HG02840 (cell line): ENCODE results near the gene PTPRN2.
"Not testable (repeated sequence)": the region's sequence is repeated elsewhere in the genome, so short reads cannot be mapped to it uniquely, and the experiment has no call there.

Experiments
- ATAC-seq: cut with Tn5 transposase; IDR thresholded peaks from one replicate; pipeline ENCODE4 v1.9.1; 2021; ENCODE audit warnings: mild to moderate bottlenecking, moderate library complexity, moderate number of reproducible peaks; ENCODE audit not compliant: unreplicated experiment, low FRiP score

The PTPRN2 gene

DNA sequence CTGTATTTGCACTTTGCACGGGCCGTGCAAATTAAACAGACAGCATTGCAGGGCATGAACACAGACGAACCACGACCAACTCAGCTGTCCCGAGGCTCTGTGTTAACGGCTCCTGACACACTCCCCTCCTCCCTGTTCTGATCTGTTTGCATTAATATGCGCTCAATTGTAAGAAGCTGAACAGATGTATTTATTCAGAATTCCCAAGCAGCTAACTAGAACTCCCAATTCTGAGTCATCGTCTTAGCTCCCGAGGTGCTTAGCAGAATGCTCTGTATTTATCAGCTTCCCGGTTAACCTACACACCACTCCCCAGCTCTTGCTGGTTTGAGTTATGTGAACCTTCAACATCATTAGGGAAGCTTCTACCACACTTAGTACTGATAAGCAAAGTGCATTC is 286.4 kb downstream of the PTPRN2 start:
- ATAC-seq, result no peak

DNA sequence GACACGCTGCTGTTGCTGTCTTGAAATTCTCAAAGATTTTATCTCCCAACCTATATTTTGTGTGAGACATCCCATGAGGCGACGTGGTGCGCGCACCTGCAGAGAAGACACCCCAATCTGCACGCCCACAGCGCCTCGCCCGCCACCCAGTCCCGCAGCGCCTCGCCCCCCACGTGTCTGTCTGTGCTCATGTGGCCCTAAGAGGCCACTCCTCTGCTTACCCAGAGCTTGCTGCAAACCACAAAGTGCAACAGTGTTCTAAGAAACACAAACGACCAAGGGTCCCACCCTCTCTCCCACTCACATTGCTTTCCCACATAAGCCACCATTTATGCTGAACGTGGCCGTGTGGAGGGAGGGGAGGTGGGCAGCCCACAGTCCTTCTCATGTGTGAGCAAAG is 287.2 kb downstream of the PTPRN2 start:
- ATAC-seq, result no peak

DNA sequence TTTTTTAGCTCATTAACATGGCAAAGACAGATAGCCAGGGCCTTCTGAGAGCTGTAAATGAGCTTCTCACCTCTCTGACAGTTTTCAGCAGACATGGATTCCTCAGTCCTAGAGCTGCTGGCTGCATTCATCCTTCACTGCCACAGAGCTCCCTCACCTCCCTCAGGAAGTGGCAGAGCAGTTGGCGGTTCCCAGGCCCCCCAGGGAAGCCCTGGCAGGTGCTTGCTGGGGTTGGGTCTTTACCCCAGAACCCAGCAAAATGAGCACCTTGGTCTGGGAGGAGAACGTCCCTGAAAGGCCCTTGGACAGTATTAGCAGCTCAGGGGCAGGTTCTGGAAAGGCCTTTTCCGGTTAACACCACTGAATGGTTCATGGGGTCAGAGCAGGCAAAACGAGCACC is 288.0 kb downstream of the PTPRN2 start:
- no peak for ATAC-seq

DNA sequence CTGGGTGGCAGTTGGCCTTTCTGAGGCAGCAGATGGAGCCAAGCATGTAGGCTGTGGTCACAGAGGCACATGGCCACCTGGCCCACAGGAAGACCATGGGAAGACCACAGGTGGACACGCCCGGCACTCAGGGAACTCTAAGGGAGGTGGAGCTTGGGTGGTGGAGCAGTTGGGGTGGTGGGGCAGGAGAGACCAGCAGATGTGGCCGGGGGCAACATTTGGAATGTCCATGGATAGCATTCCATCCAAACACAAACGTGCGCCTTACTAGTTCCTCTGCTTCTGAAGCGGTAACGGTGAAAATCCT is 290.9 kb downstream of the PTPRN2 start:
- no peak for ATAC-seq

DNA sequence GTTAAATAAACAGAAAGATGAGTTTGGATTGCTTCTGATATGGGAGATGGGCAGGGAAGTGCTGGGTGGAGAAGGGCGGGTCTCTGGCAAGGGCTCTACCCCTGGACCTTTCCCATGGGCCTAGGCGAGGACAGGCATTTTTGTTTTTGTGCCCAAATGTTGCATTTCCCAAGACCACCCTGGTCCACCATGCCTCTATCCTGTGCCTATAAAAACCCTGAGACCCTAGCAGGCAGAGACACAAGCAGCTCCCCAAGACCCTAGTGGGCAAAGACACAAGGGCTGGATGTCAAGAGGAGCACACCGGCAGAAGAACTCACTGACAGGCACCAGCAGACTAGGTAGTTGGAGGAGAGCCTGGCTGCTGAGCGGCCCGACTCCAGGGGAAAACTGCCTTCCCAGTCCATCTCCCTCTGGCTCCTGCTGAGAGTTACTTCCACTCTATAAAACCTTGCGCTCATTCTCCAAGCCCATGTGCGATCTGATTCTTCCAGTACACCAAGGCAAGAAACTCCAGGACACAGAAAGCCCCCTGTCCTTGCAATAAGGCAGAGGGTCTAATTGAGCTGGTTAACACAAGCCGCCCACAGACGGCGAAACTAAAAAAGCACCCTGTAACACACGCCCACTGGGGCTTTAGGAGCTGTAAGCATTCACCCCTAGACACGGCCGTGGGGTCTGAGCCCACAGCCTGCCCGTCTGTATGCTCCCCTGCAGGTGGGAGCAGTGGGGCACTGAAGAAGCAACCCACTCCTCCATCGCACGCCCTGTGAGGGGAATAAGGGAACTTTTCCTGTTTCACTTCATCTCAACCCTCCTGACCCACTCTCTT is 291.4 kb downstream of the PTPRN2 start:
- ATAC-seq, result no peak

DNA sequence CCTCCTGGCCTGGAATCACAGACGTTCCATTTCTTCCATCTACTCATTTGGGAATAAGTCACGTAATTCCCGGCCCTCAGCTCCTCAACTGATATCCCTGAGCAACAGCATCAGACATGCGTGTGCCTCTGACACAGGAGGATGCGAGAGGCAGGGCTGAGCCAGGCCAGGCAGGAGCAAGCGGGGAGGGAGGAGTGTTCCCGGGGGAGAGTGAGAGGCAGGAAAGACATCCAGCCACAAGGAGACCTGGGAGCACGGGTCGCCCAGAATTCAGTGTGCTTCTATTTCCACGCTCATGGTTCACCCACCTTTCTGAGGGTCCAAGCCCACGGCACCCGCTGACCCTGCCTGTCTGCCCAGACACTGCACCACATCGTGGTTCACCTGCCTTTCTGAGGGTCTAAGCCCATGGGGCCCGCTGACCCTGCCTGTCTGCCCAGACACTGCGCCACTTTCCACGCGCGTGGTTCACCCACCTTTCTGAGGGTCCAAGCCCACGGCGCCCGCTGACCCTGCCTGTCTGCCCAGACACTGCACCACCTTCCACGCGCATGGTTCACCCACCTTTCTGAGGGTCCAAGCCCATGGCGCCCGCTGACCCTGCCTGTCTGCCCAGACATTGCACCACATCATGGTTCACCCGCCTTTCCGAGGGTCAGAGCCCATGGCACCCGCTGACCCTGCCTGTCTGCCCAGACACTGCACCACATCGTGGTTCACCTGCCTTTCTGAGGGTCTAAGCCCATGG is 293.0 kb downstream of the PTPRN2 start:
- not testable (repeated sequence) for ATAC-seq

DNA sequence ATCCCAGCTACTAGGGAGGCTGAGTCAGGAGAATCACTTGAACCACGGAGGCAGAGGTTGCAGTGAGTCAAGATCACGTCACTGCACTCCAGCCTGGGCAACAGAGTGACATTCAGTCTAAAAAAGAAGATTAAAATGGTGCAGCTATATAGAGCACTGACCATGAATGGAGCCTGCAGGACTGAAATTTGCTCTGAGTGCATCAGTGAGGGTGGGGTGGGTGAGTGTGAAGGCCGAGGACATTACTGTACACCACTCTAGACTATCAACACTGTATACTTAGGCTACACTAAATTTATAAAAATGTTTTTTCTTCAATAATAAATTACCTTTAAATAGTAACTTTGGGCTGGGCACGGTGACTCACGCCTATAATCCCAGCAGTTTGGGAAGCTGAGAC is 294.7 kb downstream of the PTPRN2 start:
- no peak for ATAC-seq

DNA sequence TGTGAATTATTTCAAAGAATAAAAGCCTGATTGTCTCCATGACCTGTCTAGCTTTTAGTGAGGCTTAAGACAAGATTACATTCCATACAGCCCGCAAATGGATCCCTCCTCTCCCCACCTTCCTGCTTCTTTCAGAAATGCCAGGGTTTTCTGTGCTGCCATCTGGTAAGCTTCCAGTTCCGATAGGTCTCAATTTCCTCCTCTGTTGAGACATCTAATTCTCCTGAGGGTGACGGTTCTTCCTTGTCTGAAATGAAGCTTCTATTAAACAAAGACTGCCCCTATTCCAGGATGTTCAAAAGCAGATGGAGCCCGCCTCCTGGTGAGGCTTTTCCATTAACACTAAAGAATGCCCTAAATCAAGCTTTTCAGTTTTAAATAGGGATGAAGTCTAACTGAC is 295.6 kb downstream of the PTPRN2 start:
- ATAC-seq, result no peak

DNA sequence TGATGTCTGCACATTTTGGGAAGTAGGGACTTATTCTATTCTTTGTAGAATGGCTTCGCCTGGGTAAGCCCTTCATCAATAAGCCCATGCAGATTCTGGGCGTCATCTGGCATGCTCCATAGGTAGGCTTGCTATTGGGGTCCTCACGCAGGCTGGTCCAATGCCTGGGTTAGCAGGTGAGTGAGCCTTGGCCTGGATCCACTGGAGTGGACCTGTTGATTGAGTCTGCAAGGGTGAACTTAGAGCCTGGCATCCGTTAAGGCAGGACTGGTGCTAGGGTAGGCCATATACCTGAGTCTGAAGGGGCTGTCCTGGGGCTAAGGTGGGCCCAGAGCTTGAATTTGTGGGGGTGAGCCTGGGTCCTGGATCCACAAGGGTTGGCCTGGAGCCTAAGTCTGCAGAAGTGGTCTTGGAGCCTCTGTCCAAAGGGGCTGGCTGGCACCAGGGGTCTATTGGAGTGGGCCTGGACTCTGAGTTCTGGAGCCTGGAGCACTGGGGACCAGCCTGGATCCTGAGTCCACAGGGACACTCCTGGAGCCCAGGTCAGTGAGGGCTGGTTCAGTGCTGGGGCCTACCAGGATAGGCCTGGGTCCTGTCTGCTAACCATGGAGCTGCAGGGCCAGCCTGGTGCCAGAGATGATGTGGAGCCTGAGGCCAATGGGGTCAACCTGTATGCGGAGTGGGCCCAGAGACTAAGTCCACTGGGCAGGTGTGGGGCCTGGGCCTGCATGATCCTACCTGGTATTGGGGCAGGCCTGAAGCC is 297.7 kb downstream of the PTPRN2 start:
- no peak for ATAC-seq

DNA sequence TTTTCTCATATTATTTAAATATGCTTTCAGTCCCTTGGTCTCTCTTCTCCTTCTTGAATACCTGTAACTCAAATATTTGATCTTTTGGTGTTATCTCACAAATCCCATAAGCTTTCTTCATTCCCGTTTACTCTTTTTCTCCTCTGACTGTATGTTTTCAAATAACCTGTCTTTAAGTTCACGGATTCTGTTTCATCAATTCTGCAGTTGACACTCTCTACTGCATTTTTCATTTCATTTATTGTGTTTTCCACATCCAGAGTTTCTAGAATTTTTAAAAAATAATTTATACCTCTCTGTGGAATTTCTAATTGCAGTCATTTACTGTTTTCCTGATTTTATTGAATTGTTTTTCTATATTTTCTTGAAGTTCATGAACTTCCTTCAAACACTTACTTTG is 298.4 kb downstream of the PTPRN2 start:
- ATAC-seq, result no peak

DNA sequence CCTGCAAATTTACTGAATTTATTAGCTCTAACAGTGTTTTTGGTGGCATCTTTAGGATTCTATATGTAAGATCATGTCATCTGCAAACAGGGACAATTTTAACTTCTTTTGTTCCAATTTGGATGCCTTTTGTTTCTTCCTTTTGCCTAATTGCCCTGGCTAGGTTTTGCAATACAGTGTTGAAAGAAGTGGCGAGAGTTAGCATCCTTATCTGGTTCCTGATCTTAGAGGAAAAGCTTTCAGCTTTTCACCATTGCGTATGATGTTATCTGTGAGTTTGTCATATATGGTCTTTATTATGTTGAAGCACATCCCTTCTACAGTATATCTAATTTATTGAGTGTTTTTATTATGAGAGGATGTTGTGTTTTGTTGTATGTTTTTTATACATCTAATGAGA is 301.4 kb downstream of the PTPRN2 start:
- ATAC-seq, result no peak

DNA sequence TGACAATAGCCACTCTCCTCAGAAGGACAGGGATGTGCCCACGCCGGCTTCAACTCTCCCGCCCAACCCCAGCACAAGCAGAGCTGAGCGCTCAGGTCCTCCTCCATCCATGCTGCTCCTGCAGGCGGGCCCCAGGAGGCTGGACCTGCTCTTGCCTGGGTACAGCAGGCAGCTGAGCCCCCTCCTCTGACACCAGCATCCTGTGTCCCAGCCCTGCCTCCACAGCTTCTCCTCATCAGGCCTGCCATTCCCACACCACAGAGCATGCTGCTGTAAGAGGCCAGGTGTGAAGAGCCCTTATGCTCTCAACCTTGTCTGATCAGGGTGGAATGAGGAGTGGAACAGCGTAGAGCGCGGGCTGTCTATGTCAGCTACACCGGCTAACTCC is 302.2 kb downstream of the PTPRN2 start:
- no peak for ATAC-seq

DNA sequence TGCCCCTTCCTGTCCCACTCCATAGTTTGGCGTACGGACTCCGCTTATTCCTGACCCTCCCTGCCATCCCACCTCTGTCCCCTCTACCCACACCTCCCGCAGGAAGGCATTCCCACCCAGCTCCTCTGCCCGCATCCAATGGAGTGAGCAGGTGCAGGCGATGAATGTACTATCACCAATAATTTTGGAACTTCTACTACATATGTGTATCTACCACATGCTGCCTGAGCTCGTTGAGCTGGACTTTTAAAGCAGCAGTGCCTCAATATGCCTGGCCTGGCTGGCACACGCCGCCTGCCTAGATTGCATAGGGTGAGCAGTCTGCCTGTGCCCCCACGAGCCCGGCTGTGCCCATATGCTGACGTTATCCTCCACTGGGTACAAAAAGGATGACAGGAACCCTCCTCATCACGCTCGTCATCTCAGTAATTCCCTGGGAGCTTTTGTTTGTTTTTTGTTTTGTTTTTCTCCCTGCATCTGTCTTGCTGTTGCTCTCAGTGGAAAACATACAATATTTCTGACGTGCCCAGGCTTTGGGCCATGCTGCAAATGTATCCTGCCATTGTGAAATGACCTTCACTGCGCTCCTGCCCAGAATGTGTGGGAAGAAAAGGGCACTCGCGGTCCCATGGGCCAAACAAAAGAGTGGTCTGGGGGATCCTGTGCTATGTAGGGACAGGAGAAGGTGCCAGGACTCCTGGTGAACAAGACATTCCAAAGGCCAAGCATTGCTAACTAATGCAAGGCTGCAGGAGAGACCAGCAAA is 302.8 kb downstream of the PTPRN2 start:
- ATAC-seq, result no peak

DNA sequence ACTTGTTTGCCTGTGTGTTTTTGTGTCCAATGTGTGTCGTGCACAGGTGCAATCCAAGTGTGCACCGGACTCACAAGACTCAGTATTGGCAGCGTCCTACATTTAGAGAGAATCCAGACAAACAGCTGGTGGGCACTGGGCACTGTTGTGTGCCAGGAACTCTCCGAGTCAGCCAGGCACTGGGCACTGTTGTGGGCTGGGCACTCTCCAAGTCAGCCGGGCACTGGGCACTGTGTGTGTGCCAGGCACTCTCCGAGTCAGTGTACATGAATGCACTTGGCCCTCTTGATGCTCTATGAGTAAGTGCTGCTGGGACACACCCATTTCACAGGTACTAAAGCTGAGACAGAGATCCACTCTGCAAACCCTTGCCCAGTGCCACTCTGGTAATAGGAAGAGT is 303.5 kb downstream of the PTPRN2 start:
- no peak for ATAC-seq

DNA sequence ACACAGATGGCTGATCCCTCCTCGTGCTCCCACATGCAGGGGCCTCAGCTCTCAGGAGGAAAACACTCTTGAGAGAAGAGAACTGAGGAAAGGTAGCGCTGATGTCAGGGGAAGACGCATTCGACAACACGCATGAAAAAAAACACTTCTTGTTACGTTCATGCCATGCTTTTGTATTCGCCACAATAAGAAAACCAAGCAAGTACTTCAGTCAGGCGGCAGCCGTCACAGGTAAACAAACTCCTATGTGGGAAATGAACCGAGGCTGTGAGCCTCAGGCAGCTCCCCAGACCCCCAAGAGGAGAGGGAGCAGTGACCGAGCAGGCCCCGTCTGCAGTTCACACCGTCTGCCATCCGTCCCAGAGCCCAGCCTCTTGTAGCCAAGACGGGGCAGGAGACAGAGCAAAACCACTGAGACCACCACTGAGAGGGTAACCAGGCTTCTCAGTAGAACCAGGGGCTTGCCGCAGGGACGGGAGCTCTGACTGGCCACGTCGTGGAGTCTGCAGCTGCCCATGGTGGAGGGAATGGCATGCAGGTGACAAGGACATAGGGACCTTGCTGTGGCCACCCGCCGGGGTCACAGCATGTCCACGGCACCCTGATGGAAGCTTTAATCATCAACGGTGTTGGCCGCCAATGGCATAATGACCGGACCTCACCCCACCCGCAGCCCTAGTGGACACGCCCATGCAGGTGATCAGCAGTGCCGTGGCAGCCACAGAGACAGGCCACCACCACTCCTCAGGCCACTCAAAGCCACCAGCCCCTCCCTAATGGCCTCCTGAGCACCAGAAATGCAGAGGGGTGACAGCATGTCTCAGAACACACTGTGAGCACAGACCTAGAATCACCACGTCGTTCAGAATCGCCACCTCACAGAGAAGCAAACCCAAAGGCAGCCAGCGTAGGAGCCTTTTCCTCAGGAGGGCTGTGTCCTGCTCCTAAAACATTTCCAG is 304.3 kb downstream of the PTPRN2 start:
- no peak for ATAC-seq

DNA sequence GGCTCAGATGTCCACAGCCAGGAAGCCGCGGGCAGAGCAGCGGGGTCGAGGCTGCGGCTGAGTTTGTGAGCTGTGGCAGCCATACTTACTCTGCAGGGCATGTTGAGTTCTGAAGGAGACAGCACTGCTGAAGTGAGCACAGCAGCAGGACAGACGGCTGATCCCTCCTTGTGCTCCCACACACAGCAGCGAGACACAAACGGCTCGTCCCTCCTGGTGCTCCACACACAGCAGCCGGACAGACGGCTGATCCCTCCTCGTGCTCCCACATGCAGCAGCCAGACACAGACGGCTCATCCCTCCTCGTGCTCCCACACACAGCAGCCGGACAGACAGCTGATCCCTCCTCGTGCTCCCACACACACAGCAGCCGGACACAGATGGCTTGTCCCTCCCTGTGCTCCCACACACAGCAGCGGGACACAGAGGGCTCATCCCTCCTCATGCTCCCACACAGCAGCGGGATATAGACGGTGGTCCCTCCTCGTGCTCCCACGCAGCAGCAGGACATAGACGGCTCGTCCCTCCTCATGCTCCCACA is 305.1 kb downstream of the PTPRN2 start:
- no peak for ATAC-seq

DNA sequence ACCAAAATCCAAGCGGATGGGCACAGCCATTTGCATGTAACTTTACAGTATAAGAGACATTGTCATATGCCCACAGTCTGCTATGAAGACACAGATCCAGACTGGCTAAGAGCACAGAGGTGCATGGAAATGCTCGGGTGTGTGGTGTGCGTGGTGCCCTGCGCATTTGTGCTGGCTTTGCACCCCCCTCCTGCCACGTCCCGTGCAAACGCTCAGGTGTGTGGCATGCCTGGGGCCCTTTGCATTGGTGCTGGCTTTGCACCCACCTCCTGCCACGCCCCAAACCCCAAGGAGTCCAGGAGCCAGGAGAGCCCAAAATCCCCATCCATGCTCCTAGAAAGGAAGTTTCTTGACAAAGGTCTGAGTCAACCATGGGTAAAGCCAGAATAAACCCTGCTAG is 306.2 kb downstream of the PTPRN2 start:
- no peak for ATAC-seq

DNA sequence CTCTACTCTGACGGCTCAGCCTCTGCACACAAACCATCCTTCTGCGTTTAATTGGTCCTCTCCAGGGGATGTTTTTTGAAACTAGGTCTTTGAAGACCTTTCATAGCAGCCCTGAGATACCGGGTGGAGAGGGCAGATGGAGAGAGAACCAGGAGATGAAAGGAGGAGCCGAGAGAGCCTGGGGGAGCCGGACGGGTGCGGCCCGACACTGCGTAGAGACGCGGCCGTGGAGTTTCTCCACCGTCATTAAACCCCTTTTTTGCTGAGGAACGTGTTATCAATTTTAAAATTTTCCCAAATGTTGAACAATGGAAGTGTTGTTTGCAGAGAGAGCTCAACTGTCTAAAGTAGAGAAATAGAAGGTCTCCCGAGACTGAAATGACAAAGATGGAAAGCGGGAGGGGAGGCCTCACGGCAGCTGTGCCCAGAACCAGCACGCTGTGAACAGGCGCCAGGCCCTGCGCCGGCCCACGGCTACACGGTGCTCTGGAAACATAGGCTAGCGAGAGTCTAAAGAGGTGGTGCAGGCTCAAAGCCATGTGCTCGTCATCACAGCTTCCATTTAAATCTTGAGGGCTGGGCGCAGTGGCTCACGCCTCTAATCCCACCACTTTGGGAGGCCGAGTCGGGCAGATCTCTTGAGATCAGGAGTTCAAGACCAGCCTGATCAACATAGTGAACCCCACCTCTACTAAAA is 307.0 kb downstream of the PTPRN2 start:
- ATAC-seq, result no peak
